Astrocyte of the hippocampus (primary cell): ENCODE results near the gene USP11.

ENCODE experiments used
- DNase-seq: peaks from one replicate; pipeline ENCODE4 v3.0.0; 2011; ENCODE audit warnings: low read depth, low spot score

The USP11 gene

GRCh38 chrX:47224266-47224895 lies 8.4 kb upstream of the USP11 start:
- DNase-seq, result no peak

GRCh38 chrX:47224896-47225290 lies 7.9 kb upstream of the USP11 start:
- DNase-seq, result no peak

- DNase-seq, result no peak
Measured at GRCh38 chrX:47226071-47226470, 6.7 kb upstream of the USP11 start.

GRCh38 chrX:47226531-47227333 lies 6.1 kb upstream of the USP11 start:
- no peak for DNase-seq

- no peak for DNase-seq
Measured at GRCh38 chrX:47227334-47227583, 5.5 kb upstream of the USP11 start.

GRCh38 chrX:47228550-47229270 lies 4.1 kb upstream of the USP11 start:
- DNase-seq, result no peak

GRCh38 chrX:47229427-47229826 lies 3.4 kb upstream of the USP11 start:
- DNase-seq, result no peak

GRCh38 chrX:47230136-47230868 lies 2.5 kb upstream of the USP11 start:
- DNase-seq, result no peak

GRCh38 chrX:47231167-47231566 lies 1.6 kb upstream of the USP11 start:
- DNase-seq, result no peak

- no peak for DNase-seq
Measured at GRCh38 chrX:47232197-47232802, 509 bp upstream of the USP11 start.

- DNase-seq, result peak; percentile 97
Measured at GRCh38 chrX:47233333-47234113, 714 bp downstream of the USP11 start.

- no peak for DNase-seq
Measured at GRCh38 chrX:47234583-47234982, 1.8 kb downstream of the USP11 start.

GRCh38 chrX:47235691-47236103 lies 2.9 kb downstream of the USP11 start:
- DNase-seq, result no peak

GRCh38 chrX:47239199-47239598 lies 6.4 kb downstream of the USP11 start:
- no peak for DNase-seq

GRCh38 chrX:47239898-47240545 lies 7.2 kb downstream of the USP11 start:
- DNase-seq, result no peak

GRCh38 chrX:47240619-47241018 lies 7.8 kb downstream of the USP11 start:
- no peak for DNase-seq

GRCh38 chrX:47241201-47242011 lies 8.6 kb downstream of the USP11 start:
- DNase-seq, result no peak

- no peak for DNase-seq
Measured at GRCh38 chrX:47242321-47242720, 9.5 kb downstream of the USP11 start.

GRCh38 chrX:47243351-47243750 lies 10.5 kb downstream of the USP11 start:
- DNase-seq, result no peak

GRCh38 chrX:47244676-47245075 lies 11.9 kb downstream of the USP11 start:
- DNase-seq, result no peak
